ENCODE results near the gene LGMN.
"Not testable (repeated sequence)": the region's sequence is repeated elsewhere in the genome, so short reads cannot be mapped to it uniquely, and the experiment has no call there.

LGMN gene

GRCh38 chr14:92750222-92750728 lies 1.8 kb upstream of the LGMN start:
- not testable (repeated sequence) for H3K27ac Mint-ChIP-seq

GRCh38 chr14:92747701-92748258 lies 647 bp downstream of the LGMN start:
- H3K36me3 Mint-ChIP-seq (ENCODE audit: low read depth), result no peaks in the 10 kb centered on the region
- peaks cover 42% of the 10 kb centered on the region for H3K4me1 Mint-ChIP-seq (ENCODE audit: low read depth)
- peak overlapping the region; percentile 77 for H3K4me3 Mint-ChIP-seq
- H3K27me3 Mint-ChIP-seq, result peaks cover 56% of the 10 kb centered on the region
- H3K27ac Mint-ChIP-seq, result no peak overlapping the region
- H3K9me3 Mint-ChIP-seq, result no peaks in the 10 kb centered on the region

More at GRCh38 chr14:92750222-92750728, 1.8 kb upstream of the LGMN start:
- not testable (repeated sequence) for H3K9me3 Mint-ChIP-seq; H3K36me3 Mint-ChIP-seq (ENCODE audit: low read depth)
- Mint-ChIP-seq H3K4me1 (ENCODE audit: low read depth) (peaks cover 42% of the 10 kb centered on the region), H3K27me3 (peaks cover 53% of the 10 kb centered on the region), H3K4me3 (peak overlapping the region; percentile 74)

- H3K27ac Mint-ChIP-seq, result no peak overlapping the region
- H3K9me3 Mint-ChIP-seq, result no peaks in the 10 kb centered on the region
- no peaks in the 10 kb centered on the region for H3K36me3 Mint-ChIP-seq (ENCODE audit: low read depth)
- H3K27me3 Mint-ChIP-seq, result peaks cover 35% of the 10 kb centered on the region
- no peak overlapping the region for H3K4me3 Mint-ChIP-seq
- peaks cover 23% of the 10 kb centered on the region for H3K4me1 Mint-ChIP-seq (ENCODE audit: low read depth)
These were observed 4.2 kb downstream of the LGMN start for GRCh38 chr14:92744198-92744597.

GRCh38 chr14:92740440-92740839 lies 8.0 kb downstream of the LGMN start:
- Mint-ChIP-seq H3K27ac (no peak overlapping the region), H3K4me1 (ENCODE audit: low read depth) (peaks cover 7% of the 10 kb centered on the region), H3K36me3 (ENCODE audit: low read depth) (no peaks in the 10 kb centered on the region), H3K9me3 (no peaks in the 10 kb centered on the region), H3K4me3 (no peak overlapping the region), H3K27me3 (peaks cover 4% of the 10 kb centered on the region)

GRCh38 chr14:92737619-92738188 lies 10.7 kb downstream of the LGMN start:
- Mint-ChIP-seq H3K4me1 (ENCODE audit: low read depth) (peaks cover 7% of the 10 kb centered on the region), H3K27ac (no peak overlapping the region), H3K36me3 (ENCODE audit: low read depth) (no peaks in the 10 kb centered on the region), H3K4me3 (no peak overlapping the region), H3K27me3 (peaks cover under 1% of the 10 kb centered on the region), H3K9me3 (no peaks in the 10 kb centered on the region)

- Mint-ChIP-seq H3K9me3 (no peaks in the 10 kb centered on the region), H3K4me1 (ENCODE audit: low read depth) (peaks cover 7% of the 10 kb centered on the region), H3K27me3 (peaks cover 4% of the 10 kb centered on the region), H3K27ac (no peak overlapping the region), H3K4me3 (no peak overlapping the region), H3K36me3 (ENCODE audit: low read depth) (peaks cover 5% of the 10 kb centered on the region)
These were observed 11.2 kb downstream of the LGMN start for GRCh38 chr14:92737206-92737605.

GRCh38 chr14:92735344-92735743 lies 13.1 kb downstream of the LGMN start:
- Mint-ChIP-seq H3K4me1 (ENCODE audit: low read depth) (peaks cover 8% of the 10 kb centered on the region), H3K4me3 (no peak overlapping the region)

GRCh38 chr14:92734618-92735017 lies 13.8 kb downstream of the LGMN start:
- H3K9me3 Mint-ChIP-seq, result no peaks in the 10 kb centered on the region
- peaks cover 15% of the 10 kb centered on the region for H3K4me1 Mint-ChIP-seq (ENCODE audit: low read depth)
- no peak overlapping the region for H3K4me3 Mint-ChIP-seq
- H3K27me3 Mint-ChIP-seq, result peaks cover 20% of the 10 kb centered on the region
- no peak overlapping the region for H3K27ac Mint-ChIP-seq
- H3K36me3 Mint-ChIP-seq (ENCODE audit: low read depth), result peaks cover 21% of the 10 kb centered on the region

More at GRCh38 chr14:92735344-92735743, 13.1 kb downstream of the LGMN start:
- H3K36me3 Mint-ChIP-seq (ENCODE audit: low read depth), result peaks cover 17% of the 10 kb centered on the region
- H3K27ac Mint-ChIP-seq, result no peak overlapping the region
- no peaks in the 10 kb centered on the region for H3K9me3 Mint-ChIP-seq
- peaks cover 14% of the 10 kb centered on the region for H3K27me3 Mint-ChIP-seq

- peaks cover 21% of the 10 kb centered on the region for H3K36me3 Mint-ChIP-seq (ENCODE audit: low read depth)
- H3K9me3 Mint-ChIP-seq, result no peaks in the 10 kb centered on the region
- peaks cover 26% of the 10 kb centered on the region for H3K4me1 Mint-ChIP-seq (ENCODE audit: low read depth)
- no peak overlapping the region for H3K27ac Mint-ChIP-seq
- no peak overlapping the region for H3K4me3 Mint-ChIP-seq
- H3K27me3 Mint-ChIP-seq, result peaks cover 21% of the 10 kb centered on the region
These were observed 15.4 kb downstream of the LGMN start for GRCh38 chr14:92733007-92733406.

- H3K9me3 Mint-ChIP-seq, result peaks cover 3% of the 10 kb centered on the region
- no peak overlapping the region for H3K27ac Mint-ChIP-seq
- peaks cover 23% of the 10 kb centered on the region for H3K27me3 Mint-ChIP-seq
These were observed 16.8 kb downstream of the LGMN start for GRCh38 chr14:92731622-92732115.

GRCh38 chr14:92729634-92730358 lies 18.6 kb downstream of the LGMN start:
- Mint-ChIP-seq H3K27me3 (peaks cover 24% of the 10 kb centered on the region), H3K27ac (peak overlapping the region; percentile 93), H3K4me3 (peak overlapping the region; percentile 63), H3K4me1 (ENCODE audit: low read depth) (peaks cover 18% of the 10 kb centered on the region), H3K36me3 (ENCODE audit: low read depth) (peaks cover 31% of the 10 kb centered on the region), H3K9me3 (peaks cover 4% of the 10 kb centered on the region)

More at GRCh38 chr14:92731622-92732115, 16.8 kb downstream of the LGMN start:
- Mint-ChIP-seq H3K4me3 (no peak overlapping the region), H3K4me1 (ENCODE audit: low read depth) (peaks cover 18% of the 10 kb centered on the region), H3K36me3 (ENCODE audit: low read depth) (peaks cover 30% of the 10 kb centered on the region)

GRCh38 chr14:92728759-92729364 lies 19.6 kb downstream of the LGMN start:
- peaks cover 31% of the 10 kb centered on the region for H3K36me3 Mint-ChIP-seq (ENCODE audit: low read depth)
- H3K27ac Mint-ChIP-seq, result no peak overlapping the region
- peaks cover 24% of the 10 kb centered on the region for H3K27me3 Mint-ChIP-seq
- peaks cover 18% of the 10 kb centered on the region for H3K4me1 Mint-ChIP-seq (ENCODE audit: low read depth)
- no peak overlapping the region for H3K4me3 Mint-ChIP-seq
- peaks cover 4% of the 10 kb centered on the region for H3K9me3 Mint-ChIP-seq

- Mint-ChIP-seq H3K4me1 (ENCODE audit: low read depth) (peaks cover 18% of the 10 kb centered on the region), H3K27ac (no peak overlapping the region), H3K36me3 (ENCODE audit: low read depth) (peaks cover 23% of the 10 kb centered on the region), H3K9me3 (peaks cover 4% of the 10 kb centered on the region), H3K4me3 (no peak overlapping the region), H3K27me3 (peaks cover 17% of the 10 kb centered on the region)
These were observed 21.5 kb downstream of the LGMN start for GRCh38 chr14:92726933-92727262.

- H3K4me1 Mint-ChIP-seq (ENCODE audit: low read depth), result peaks cover 18% of the 10 kb centered on the region
- peaks cover 12% of the 10 kb centered on the region for H3K27me3 Mint-ChIP-seq
- peaks cover 17% of the 10 kb centered on the region for H3K36me3 Mint-ChIP-seq (ENCODE audit: low read depth)
- no peak overlapping the region for H3K27ac Mint-ChIP-seq
- peaks cover 4% of the 10 kb centered on the region for H3K9me3 Mint-ChIP-seq
- no peak overlapping the region for H3K4me3 Mint-ChIP-seq
These were observed 22.1 kb downstream of the LGMN start for GRCh38 chr14:92726135-92726932.

Measured in stimulated activated naive CD8-positive, alpha-beta T cell treated with anti-CD3 and anti-CD28 coated beads, Interleukin-15, Interleukin-2, amounts not matched to agents 100 ng/mL and 50 ng/mL, for 24 hours (primary cell).